BLaER1 treated with 17β-estradiol and CSF1 and Interleukin-3, amounts not matched to agents 10 nM and 100 nM (cell line): ENCODE results near the gene BNIP5.
"Not testable (repeated sequence)": the region's sequence is repeated elsewhere in the genome, so short reads cannot be mapped to it uniquely, and the experiment has no call there.

Source experiments
- H3K27ac ChIP-seq, 11 experiments: shearing (Covaris generic); formaldehyde crosslinking; 2 replicates each; pipeline ENCODE4 v1.8.1; 2022
- H3K27me3 ChIP-seq, 11 experiments: shearing (Covaris generic); formaldehyde crosslinking; 2 replicates each; pipeline ENCODE4 v1.8.1; 2022
- H3K36me3 ChIP-seq, 11 experiments: shearing (Covaris generic); formaldehyde crosslinking; 2 replicates each; pipeline ENCODE4 v1.8.1; 2022
- H3K4me1 ChIP-seq, 10 experiments: shearing (Covaris generic); formaldehyde crosslinking; 2 replicates each; pipeline ENCODE4 v1.8.1; 2022
- H3K4me2 ChIP-seq, 11 experiments: shearing (Covaris generic); formaldehyde crosslinking; 2 replicates each; pipeline ENCODE4 v1.8.1; 2022
- H3K4me3 ChIP-seq, 10 experiments: shearing (Covaris generic); formaldehyde crosslinking; 2 replicates each; pipeline ENCODE4 v1.8.1; 2022
- H3K9ac ChIP-seq, 11 experiments: shearing (Covaris generic); formaldehyde crosslinking; 2 replicates each; pipeline ENCODE4 v1.8.1; 2022
- H3K9me3 ChIP-seq, 11 experiments: shearing (Covaris generic); formaldehyde crosslinking; replicated peaks in 1 of 11; 2 replicates each; pipeline ENCODE4 v1.8.1; 2022
- H4K20me1 ChIP-seq, 11 experiments: shearing (Covaris generic); formaldehyde crosslinking; 2 replicates each; pipeline ENCODE4 v1.8.1; 2022
- Cebpa-rat ChIP-seq, 11 experiments: shearing (Covaris generic); IDR thresholded peaks; 2 replicates each; pipeline ENCODE4 v1.8.1; 2022

Gene BNIP5

DNA sequence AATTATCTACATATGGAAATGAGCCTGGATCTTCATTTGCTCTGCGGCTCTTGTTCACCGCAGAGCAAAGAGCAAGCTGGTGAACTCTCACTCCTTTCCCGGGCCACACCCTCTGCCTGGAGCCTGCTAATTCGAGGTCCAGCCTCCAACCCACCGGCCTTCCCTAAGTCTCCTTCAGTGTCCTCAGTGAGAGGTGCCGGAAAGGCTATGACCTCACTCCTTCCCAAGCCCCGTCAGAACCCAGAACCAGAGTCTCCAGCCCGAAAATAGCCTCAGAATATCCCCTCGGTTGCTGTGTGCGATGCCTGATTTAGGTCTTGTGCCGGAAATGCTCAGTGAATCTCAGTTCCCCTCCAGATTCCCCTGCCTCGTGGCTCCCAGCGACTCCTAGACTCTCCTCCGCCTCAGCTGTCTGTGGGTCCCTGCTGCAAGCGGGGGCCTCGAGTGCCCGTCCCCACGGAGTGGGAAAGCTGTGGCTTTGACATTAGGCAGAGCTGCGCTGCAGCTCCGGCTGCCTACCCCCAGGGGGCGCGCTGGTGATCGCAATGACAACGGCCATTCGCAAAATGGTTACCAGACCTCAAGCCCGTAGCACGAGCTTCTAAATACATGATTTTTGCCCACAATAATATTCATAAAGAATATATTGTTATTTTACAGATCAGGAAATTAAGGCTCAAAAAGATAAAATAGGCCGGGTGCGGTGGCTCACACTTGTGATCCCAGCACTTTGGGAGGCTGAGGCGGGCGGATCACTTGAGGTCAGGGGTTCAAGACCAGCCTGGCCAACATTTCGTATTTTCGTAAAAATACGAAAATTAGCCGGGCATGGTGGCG lies 4.1 kb upstream of the BNIP5 start:
- H4K20me1 ChIP-seq = no peaks in the 10 kb centered on the region
- H3K27me3 ChIP-seq = no peaks in the 10 kb centered on the region
- H3K9ac ChIP-seq = peak overlapping the region in 5 of 11 experiments; percentile 11 to 50 (median 31); a peak in 3 of 22 replicates
- H3K36me3 ChIP-seq = no peaks in the 10 kb centered on the region
- H3K4me2 ChIP-seq = peak overlapping the region; percentile 42 to 80 (median 63)
- peaks cover 17 to 54% (median 44%) of the 10 kb centered on the region in 10 experiments for H3K4me1 ChIP-seq
- TF ChIP-seq Cebpa-rat (IDR thresholded peaks at IDR 0.05) = no peak
- peak overlapping the region in 2 of 10 experiments; percentile 5 to 8; a peak in 1 of 20 replicates for H3K4me3 ChIP-seq
- H3K27ac ChIP-seq = peak overlapping the region in 6 of 11 experiments; percentile 2 to 52 (median 34); a peak in 8 of 22 replicates
- no peaks in the 10 kb centered on the region for H3K9me3 ChIP-seq

GRCh38 chr6:36340306-36340617 lies 3.6 kb upstream of the BNIP5 start:
- 0 out of 22 replicates have a peak overlapping the region, but pooled peaks of 2 of the 11 experiments have one; percentile 31 to 50 for H3K9ac ChIP-seq
- no peaks in the 10 kb centered on the region for H3K9me3 ChIP-seq
- H3K4me3 ChIP-seq = no peak overlapping the region
- no peaks in the 10 kb centered on the region for H3K36me3 ChIP-seq
- H3K4me1 ChIP-seq = peaks cover 17 to 59% (median 45%) of the 10 kb centered on the region in 10 experiments
- H3K27me3 ChIP-seq = no peaks in the 10 kb centered on the region
- no peaks in the 10 kb centered on the region for H4K20me1 ChIP-seq
- no peak for TF ChIP-seq Cebpa-rat (IDR thresholded peaks at IDR 0.05)
- peak overlapping the region in 10 of 11 experiments; percentile 42 to 80 (median 61); a peak in 18 of 22 replicates for H3K4me2 ChIP-seq
- H3K27ac ChIP-seq = peak overlapping the region in 3 of 11 experiments; percentile 12 to 52 (median 30); a peak in 3 of 22 replicates

DNA sequence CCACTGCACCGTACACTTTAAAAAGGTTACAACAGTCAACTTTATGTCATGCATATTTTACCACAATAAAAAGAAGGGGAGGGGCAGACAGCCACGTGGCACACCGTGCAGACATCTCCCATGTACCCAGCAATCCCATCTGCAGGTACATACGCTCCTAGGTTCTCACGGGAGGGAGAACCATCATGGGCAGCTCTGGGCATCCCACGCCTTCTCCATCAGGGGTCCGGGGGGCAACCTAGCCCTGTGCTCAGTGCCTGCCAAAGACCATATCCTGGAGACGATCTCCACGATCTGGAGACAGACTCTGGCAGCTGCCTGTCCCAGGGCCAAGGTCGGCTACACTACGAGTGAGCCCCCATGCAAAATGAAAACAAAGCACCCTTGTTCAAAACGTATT lies 2.5 kb upstream of the BNIP5 start:
- H4K20me1 ChIP-seq = no peaks in the 10 kb centered on the region
- H3K27ac ChIP-seq = no peak overlapping the region
- H3K9ac ChIP-seq = no peak overlapping the region
- H3K4me2 ChIP-seq = peak overlapping the region in 6 of 11 experiments; percentile 8 to 41 (median 29); a peak in 10 of 22 replicates
- no peak overlapping the region for H3K4me3 ChIP-seq
- peaks cover 26 to 71% (median 57%) of the 10 kb centered on the region in 10 experiments for H3K4me1 ChIP-seq
- H3K27me3 ChIP-seq = no peaks in the 10 kb centered on the region
- no peak for TF ChIP-seq Cebpa-rat (IDR thresholded peaks at IDR 0.05)
- no peaks in the 10 kb centered on the region for H3K9me3 ChIP-seq
- no peaks in the 10 kb centered on the region for H3K36me3 ChIP-seq

DNA sequence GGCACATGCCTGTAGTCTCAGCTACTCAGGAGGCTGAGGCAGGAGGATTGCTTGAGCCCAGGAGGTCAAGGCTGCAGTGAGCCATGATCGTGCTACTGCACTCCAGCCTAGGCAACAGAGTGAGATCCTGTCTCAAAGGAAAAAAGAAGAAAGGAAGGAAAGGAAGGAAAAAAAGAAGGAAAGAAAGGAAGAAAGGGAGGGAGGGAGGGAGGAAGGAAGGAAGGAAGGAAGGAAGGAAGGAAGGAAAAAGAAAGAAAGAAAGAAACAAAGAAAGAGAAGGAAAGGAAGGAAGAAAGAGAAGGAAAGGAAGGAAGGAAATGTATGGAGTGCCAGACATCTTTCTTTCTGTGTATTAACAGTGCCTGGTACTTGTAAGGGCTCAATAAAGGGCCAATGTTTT lies 1.5 kb upstream of the BNIP5 start:
- not testable (repeated sequence) for H3K27me3 ChIP-seq, H4K20me1 ChIP-seq, H3K4me3 ChIP-seq, H3K9me3 ChIP-seq, H3K27ac ChIP-seq, H3K9ac ChIP-seq, H3K36me3 ChIP-seq
- Histone ChIP-seq H3K4me2 (peak overlapping the region in 7 of 11 experiments; percentile 4 to 46 (median 29); a peak in 7 of 22 replicates), H3K4me1 (peaks cover 32 to 80% (median 65%) of the 10 kb centered on the region in 10 experiments)

GRCh38 chr6:36337814-36338213 lies 1.1 kb upstream of the BNIP5 start:
- Histone ChIP-seq H3K27me3 (no peaks in the 10 kb centered on the region), H3K36me3 (no peaks in the 10 kb centered on the region), H3K4me3 (no peak overlapping the region), H3K9me3 (no peaks in the 10 kb centered on the region), H3K4me1 (peaks cover 32 to 84% (median 67%) of the 10 kb centered on the region in 10 experiments), H4K20me1 (no peaks in the 10 kb centered on the region), H3K4me2 (peak overlapping the region in 6 of 11 experiments; percentile 4 to 46 (median 22); a peak in 8 of 22 replicates), H3K27ac (no peak overlapping the region), H3K9ac (no peak overlapping the region)
- no peak for TF ChIP-seq Cebpa-rat (IDR thresholded peaks at IDR 0.05)

DNA sequence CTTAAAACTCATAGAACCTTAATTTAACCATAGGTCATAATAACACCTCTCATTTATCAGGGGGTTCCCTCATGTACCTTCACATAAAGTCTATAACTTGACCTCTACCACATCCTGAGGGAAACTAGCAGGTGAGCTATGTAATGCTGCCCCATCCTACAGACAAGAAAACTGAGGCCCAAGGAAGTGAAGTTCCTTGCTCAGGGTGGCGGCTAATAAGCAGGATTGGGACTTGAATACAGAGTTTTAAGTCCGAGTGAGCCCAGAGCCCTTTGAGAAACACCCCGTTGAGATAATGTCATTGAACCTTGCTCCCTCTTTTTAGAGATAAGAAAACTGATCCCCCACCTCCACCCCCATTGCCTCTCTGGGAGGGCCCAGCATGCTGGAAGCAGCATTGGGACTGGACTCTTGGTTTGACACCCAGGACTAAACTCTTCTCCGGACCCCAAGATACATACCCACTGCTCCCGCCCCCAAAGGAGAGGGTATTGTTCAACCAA lies 429 bp downstream of the BNIP5 start:
- TF ChIP-seq Cebpa-rat (IDR thresholded peaks at IDR 0.05) = no peak
- H3K9me3 ChIP-seq = no peaks in the 10 kb centered on the region
- peaks cover 30 to 86% (median 64%) of the 10 kb centered on the region in 10 experiments for H3K4me1 ChIP-seq
- no peak overlapping the region for H3K4me3 ChIP-seq
- no peak overlapping the region for H3K9ac ChIP-seq
- H3K27ac ChIP-seq = no peak overlapping the region
- 0 out of 22 replicates have a peak overlapping the region, but pooled peaks of 1 of the 11 experiments have one; percentile 27 for H3K4me2 ChIP-seq
- H3K27me3 ChIP-seq = no peaks in the 10 kb centered on the region
- H3K36me3 ChIP-seq = no peaks in the 10 kb centered on the region
- no peaks in the 10 kb centered on the region for H4K20me1 ChIP-seq

- peak overlapping the region in 7 of 11 experiments; percentile 74 to 92 (median 81); a peak in 10 of 22 replicates for H3K4me2 ChIP-seq
- H3K27ac ChIP-seq = no peak overlapping the region
- H3K36me3 ChIP-seq = no peaks in the 10 kb centered on the region
- no peak for TF ChIP-seq Cebpa-rat (IDR thresholded peaks at IDR 0.05)
- no peak overlapping the region for H3K4me3 ChIP-seq
- H3K4me1 ChIP-seq = peaks cover 24 to 86% (median 61%) of the 10 kb centered on the region in 10 experiments
- H3K9me3 ChIP-seq = no peaks in the 10 kb centered on the region
- no peaks in the 10 kb centered on the region for H4K20me1 ChIP-seq
- no peak overlapping the region for H3K9ac ChIP-seq
- no peaks in the 10 kb centered on the region for H3K27me3 ChIP-seq
Observed at GRCh38 chr6:36335465-36336207, 1.1 kb downstream of the BNIP5 start.

DNA sequence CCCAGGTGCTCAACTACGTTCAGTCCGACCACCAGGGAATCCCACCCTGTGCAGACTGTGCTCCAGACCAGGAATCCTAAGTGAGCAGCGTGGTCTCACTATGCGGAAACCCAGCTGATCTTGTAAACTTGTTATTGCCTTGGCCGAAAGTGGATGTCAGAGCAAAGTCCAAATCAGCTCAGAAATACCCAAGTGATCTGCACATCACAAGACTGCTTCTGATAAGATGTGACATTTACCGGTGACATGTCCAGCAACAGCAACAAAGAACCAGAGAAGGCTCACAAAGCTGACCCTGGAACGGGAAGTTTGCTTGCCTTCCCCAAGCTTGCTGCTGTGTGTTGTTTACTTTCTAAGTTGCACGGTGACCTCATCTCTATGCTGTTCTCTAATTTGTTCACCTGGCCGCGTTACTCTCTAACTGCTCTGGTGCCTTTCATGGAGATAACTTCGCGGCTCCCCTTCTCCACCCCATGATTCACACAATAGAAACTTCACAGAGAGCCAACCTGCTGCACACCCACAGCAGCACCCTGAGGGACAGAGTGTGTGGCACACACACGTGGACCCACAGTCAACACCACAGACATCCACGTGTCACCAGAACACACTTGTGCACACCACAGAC lies 1.7 kb downstream of the BNIP5 start:
- no peaks in the 10 kb centered on the region for H3K27me3 ChIP-seq
- peak overlapping the region; percentile 67 to 92 (median 78); a peak in 20 of 22 replicates for H3K4me2 ChIP-seq

More for the DNA sequence above, 1.7 kb downstream of the BNIP5 start:
- TF ChIP-seq Cebpa-rat (IDR thresholded peaks at IDR 0.05) = no peak
- Histone ChIP-seq H3K9me3 (no peaks in the 10 kb centered on the region), H4K20me1 (0 out of 22 replicates have a peak, but pooled peaks cover 0 to 2% (median 0%) of the 10 kb centered on the region in 11 experiments), H3K36me3 (no peaks in the 10 kb centered on the region), H3K4me3 (no peak overlapping the region; a peak in 1 of 20 replicates), H3K4me1 (peaks cover 24 to 88% (median 62%) of the 10 kb centered on the region in 10 experiments), H3K9ac (no peak overlapping the region), H3K27ac (no peak overlapping the region)
